ENCODE data around the gene TIGD1. TPM values are rescaled to one million over a fixed set of nuclear protein-coding genes. Genes with fewer than 3 reads are reported as not detected.

The TIGD1 gene
- polyA plus RNA-seq, 1 donor: 6.8 TPM

- DNase-seq (ENCODE audit: low read depth): no peak
Measured at GRCh38 chr2:232501794-232502390, 48.5 kb downstream of the TIGD1 start.

GRCh38 chr2:232501331-232501771, 49.0 kb downstream of the TIGD1 start:
- no peak for DNase-seq (ENCODE audit: low read depth)

- DNase-seq (ENCODE audit: low read depth): no peak
Measured at GRCh38 chr2:232498452-232498851, 51.9 kb downstream of the TIGD1 start.

Other genes with a start within 250 kb of the TIGD1 start
- not detected for gene ALPP, start 171.8 kb downstream of the TIGD1 start, polyA plus RNA-seq (ENCODE audit: insufficient read length)
- gene ALPG, start 143.7 kb downstream of the TIGD1 start, polyA plus RNA-seq (ENCODE audit: insufficient read length): not detected
- not detected for gene ALPI, start 94.4 kb downstream of the TIGD1 start, polyA plus RNA-seq (ENCODE audit: insufficient read length)
- gene ECEL1, start 62.7 kb downstream of the TIGD1 start, polyA plus RNA-seq (ENCODE audit: insufficient read length): 0.51 TPM
- gene PRSS56, start 30.2 kb downstream of the TIGD1 start, polyA plus RNA-seq (ENCODE audit: insufficient read length): 3.4 TPM
- gene CHRND, start 24.4 kb downstream of the TIGD1 start, polyA plus RNA-seq (ENCODE audit: insufficient read length): 180 TPM
- gene CHRNG, start 10.9 kb downstream of the TIGD1 start, polyA plus RNA-seq (ENCODE audit: insufficient read length): 160 TPM
- 152 TPM for gene EIF4E2, start 132 bp upstream of the TIGD1 start, polyA plus RNA-seq (ENCODE audit: insufficient read length)
- 30.1 TPM for gene EFHD1, start 83.0 kb upstream of the TIGD1 start, polyA plus RNA-seq (ENCODE audit: insufficient read length)
- 39.0 TPM for gene GIGYF2, start 146.8 kb upstream of the TIGD1 start, polyA plus RNA-seq (ENCODE audit: insufficient read length)
- 0.33 TPM for gene KCNJ13, start 226.0 kb upstream of the TIGD1 start, polyA plus RNA-seq (ENCODE audit: insufficient read length)

All from forelimb muscle (tissue), 1 donor.